Measurements from ENCODE around the gene ARF1. TPM values are rescaled to one million over a fixed set of nuclear protein-coding genes. Genes with fewer than 3 reads are reported as not detected.

Gene ARF1
- total RNA-seq, 1 donor from 2014 or later, result 213 TPM

GRCh38 chr1:228037401-228038386, 44.8 kb upstream of the ARF1 start:
- TF ChIP-seq, protein P1, sequence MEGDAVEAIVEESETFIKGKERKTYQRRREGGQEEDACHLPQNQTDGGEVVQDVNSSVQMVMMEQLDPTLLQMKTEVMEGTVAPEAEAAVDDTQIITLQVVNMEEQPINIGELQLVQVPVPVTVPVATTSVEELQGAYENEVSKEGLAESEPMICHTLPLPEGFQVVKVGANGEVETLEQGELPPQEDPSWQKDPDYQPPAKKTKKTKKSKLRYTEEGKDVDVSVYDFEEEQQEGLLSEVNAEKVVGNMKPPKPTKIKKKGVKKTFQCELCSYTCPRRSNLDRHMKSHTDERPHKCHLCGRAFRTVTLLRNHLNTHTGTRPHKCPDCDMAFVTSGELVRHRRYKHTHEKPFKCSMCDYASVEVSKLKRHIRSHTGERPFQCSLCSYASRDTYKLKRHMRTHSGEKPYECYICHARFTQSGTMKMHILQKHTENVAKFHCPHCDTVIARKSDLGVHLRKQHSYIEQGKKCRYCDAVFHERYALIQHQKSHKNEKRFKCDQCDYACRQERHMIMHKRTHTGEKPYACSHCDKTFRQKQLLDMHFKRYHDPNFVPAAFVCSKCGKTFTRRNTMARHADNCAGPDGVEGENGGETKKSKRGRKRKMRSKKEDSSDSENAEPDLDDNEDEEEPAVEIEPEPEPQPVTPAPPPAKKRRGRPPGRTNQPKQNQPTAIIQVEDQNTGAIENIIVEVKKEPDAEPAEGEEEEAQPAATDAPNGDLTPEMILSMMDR (IDR thresholded peaks at IDR 0.05), result no peak
- Mint-ChIP-seq H3K36me3 (ENCODE audit: low read depth) (no peaks in the 10 kb centered on the region), H3K4me1 (peaks cover 2% of the 10 kb centered on the region), H3K27ac (no peak overlapping the region), H3K9me3 (peaks cover 4% of the 10 kb centered on the region), H3K4me3 (no peak overlapping the region), H3K27me3 (peaks cover 41% of the 10 kb centered on the region)
- ATAC-seq (ENCODE audit: low read depth), result peak; percentile 87
- no peak for DNase-seq
- ChIA-PET POLR2A (no interaction called here), CTCF (no interaction called here)
- intact Hi-C loops (cut with micrococcal nuclease), result no loop called here

- CTCF ChIA-PET, result no interaction called here
- Mint-ChIP-seq H3K27ac (no peak overlapping the region), H3K9me3 (peaks cover under 1% of the 10 kb centered on the region), H3K4me3 (no peak overlapping the region), H3K4me1 (peaks cover 2% of the 10 kb centered on the region), H3K36me3 (ENCODE audit: low read depth) (no peaks in the 10 kb centered on the region), H3K27me3 (peaks cover 35% of the 10 kb centered on the region)
- intact Hi-C loops (cut with micrococcal nuclease), result no loop called here
- ATAC-seq (ENCODE audit: low read depth), result no peak
- TF ChIP-seq, protein P1 (IDR thresholded peaks at IDR 0.05), result no peak
- no peak for DNase-seq
- POLR2A ChIA-PET, result no interaction called here
Observed at GRCh38 chr1:228038387-228039005, 44.0 kb upstream of the ARF1 start.

GRCh38 chr1:228039006-228039903, 43.3 kb upstream of the ARF1 start:
- H3K4me1 Mint-ChIP-seq, result peaks cover 2% of the 10 kb centered on the region
- H3K27ac Mint-ChIP-seq, result no peak overlapping the region
- DNase-seq, result no peak
- no peak overlapping the region for H3K4me3 Mint-ChIP-seq
- TF ChIP-seq, protein P1 (IDR thresholded peaks at IDR 0.05), result no peak
- ChIA-PET CTCF (no interaction called here), POLR2A (interaction anchor here (0.6 kb wide), 1 partner anchor 449 kb away, joined by 8 read pairs; no protein-coding TSS in a partner anchor)
- no peaks in the 10 kb centered on the region for H3K9me3 Mint-ChIP-seq
- no peak for ATAC-seq (ENCODE audit: low read depth)
- no peaks in the 10 kb centered on the region for H3K36me3 Mint-ChIP-seq (ENCODE audit: low read depth)
- intact Hi-C loops (cut with micrococcal nuclease), result no loop called here
- peaks cover 33% of the 10 kb centered on the region for H3K27me3 Mint-ChIP-seq

DNA sequence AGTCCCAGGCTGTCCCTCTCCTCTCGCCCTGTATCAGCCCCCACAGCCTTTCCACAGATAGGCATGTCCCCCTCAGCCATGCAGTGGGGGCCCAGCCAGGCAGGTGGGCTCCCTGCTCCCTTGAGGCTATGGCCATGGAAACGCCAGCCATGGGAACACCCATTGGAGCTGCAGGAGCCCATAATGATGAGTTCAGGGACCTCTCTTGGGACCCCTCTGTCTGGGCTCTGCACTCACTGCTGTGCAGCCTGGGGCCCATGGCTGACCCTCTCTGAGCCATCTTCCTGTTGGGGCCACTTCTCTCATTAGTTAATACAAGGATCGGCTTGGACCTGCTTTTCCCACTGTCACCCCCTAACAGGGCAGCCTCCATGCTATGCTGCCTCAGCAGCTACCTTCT, 42.5 kb upstream of the ARF1 start:
- Mint-ChIP-seq H3K27ac (no peak overlapping the region), H3K9me3 (no peaks in the 10 kb centered on the region), H3K27me3 (peaks cover 31% of the 10 kb centered on the region), H3K36me3 (ENCODE audit: low read depth) (no peaks in the 10 kb centered on the region), H3K4me3 (no peak overlapping the region), H3K4me1 (peaks cover 2% of the 10 kb centered on the region)
- TF ChIP-seq, protein P1 (IDR thresholded peaks at IDR 0.05), result no peak
- ChIA-PET POLR2A (interaction anchor here (0.6 kb wide), 1 partner anchor 448 kb away, joined by 8 read pairs; no protein-coding TSS in a partner anchor), CTCF (no interaction called here)
- ATAC-seq (ENCODE audit: low read depth) (no peak), DNase-seq (no peak)
- intact Hi-C loops (cut with micrococcal nuclease), result no loop called here

All from activated B cell treated with CpG ODN at 0.5 μM for 24 hours (primary cell).